ENCODE data around the gene CACNA1G.

Gene CACNA1G

DNA sequence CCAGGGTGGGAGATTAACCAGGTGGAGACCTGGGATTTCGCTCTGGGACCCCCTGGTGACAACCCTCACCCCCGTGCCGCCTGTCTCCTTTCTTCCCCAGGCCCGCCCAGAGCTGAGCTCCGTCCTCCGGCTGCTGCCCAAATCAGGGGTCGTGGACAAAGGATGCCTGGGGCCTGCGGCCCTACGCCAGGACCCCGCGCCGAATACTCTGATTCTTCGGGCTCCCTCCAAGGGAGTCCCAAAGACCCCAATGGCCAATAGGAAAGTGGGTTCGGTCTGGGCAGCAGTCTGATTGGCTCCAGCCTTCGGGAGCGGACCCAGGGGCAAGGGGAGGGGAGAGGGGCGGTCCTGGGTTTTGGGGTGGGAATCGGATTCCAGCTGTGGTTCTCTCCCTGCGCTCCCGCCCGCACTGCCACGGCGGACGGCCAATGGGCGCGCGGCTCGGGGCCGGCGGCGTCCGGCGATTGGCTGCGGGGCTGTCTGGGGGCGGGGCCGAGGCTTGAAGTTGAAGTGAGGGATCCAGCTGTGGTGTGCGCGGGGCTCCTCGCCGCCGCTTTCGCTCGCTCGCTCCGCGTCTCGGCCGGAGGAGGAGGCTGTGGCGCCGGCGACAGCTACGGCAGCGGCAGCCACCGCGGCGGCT lies at the start of gene CACNA1G:
Gene CACNA1G (plus strand): TSS at position 531 of the 640 bp plus-strand sequence. CDS start 745 bp downstream, outside the sequence.
- TF ChIP-seq MYC (IDR thresholded peaks at IDR 0.05; ENCODE audit: low read depth, low read length) (no peak), MAX (IDR thresholded peaks at IDR 0.05; ENCODE audit: low read depth, low read length) (no peak), POLR2A (IDR thresholded peaks at IDR 0.05; ENCODE audit: extremely low read depth, insufficient read length) (no peak)
- TF ChIP-seq, protein P1, sequence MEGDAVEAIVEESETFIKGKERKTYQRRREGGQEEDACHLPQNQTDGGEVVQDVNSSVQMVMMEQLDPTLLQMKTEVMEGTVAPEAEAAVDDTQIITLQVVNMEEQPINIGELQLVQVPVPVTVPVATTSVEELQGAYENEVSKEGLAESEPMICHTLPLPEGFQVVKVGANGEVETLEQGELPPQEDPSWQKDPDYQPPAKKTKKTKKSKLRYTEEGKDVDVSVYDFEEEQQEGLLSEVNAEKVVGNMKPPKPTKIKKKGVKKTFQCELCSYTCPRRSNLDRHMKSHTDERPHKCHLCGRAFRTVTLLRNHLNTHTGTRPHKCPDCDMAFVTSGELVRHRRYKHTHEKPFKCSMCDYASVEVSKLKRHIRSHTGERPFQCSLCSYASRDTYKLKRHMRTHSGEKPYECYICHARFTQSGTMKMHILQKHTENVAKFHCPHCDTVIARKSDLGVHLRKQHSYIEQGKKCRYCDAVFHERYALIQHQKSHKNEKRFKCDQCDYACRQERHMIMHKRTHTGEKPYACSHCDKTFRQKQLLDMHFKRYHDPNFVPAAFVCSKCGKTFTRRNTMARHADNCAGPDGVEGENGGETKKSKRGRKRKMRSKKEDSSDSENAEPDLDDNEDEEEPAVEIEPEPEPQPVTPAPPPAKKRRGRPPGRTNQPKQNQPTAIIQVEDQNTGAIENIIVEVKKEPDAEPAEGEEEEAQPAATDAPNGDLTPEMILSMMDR (IDR thresholded peaks at IDR 0.05; ENCODE audit: low read depth, low read length): no peak
- H3K4me3 ChIP-seq (ENCODE audit: low read depth, low read length): no peak within 1 kb of the TSS
- DNase-seq (ENCODE audit: low read depth): peak; percentile 86

DNA sequence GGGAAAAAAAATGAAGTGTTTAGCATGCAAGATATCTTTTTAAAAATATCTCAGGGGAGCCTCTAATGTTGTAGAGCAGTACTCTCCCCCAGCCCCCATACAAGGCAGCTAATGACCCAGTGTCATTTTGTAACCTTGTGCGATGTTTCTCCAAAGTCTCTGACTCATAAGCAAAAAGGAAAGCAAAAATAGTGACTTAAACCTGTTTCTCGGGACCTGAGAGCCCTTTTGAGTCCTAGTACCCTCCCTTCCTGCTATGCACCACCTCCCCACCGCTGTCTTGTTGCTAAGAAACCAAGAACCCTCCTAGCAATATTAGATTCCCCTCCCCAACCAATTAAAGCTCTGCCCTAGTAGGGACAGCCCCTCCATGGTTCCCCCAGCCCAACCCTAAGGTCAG lies 49.5 kb upstream of the CACNA1G start:
- DNase-seq (ENCODE audit: low read depth): peak; percentile 27
- H3K4me3 ChIP-seq (ENCODE audit: low read depth, low read length): no peak overlapping the region
- TF ChIP-seq MYC (IDR thresholded peaks at IDR 0.05; ENCODE audit: low read depth, low read length): no peak
- no peak for TF ChIP-seq MAX (IDR thresholded peaks at IDR 0.05; ENCODE audit: low read depth, low read length)
- no peak for TF ChIP-seq POLR2A (IDR thresholded peaks at IDR 0.05; ENCODE audit: extremely low read depth, insufficient read length)
- TF ChIP-seq, protein P1 (IDR thresholded peaks at IDR 0.05; ENCODE audit: low read depth, low read length): no peak

GRCh38 chr17:50513495-50513894 lies 47.0 kb upstream of the CACNA1G start:
- DNase-seq (ENCODE audit: low read depth): no peak
- H3K4me3 ChIP-seq (ENCODE audit: low read depth, low read length): no peak overlapping the region
- TF ChIP-seq POLR2A (IDR thresholded peaks at IDR 0.05; ENCODE audit: extremely low read depth, insufficient read length): no peak
- TF ChIP-seq MYC (IDR thresholded peaks at IDR 0.05; ENCODE audit: low read depth, low read length): no peak
- no peak for TF ChIP-seq MAX (IDR thresholded peaks at IDR 0.05; ENCODE audit: low read depth, low read length)
- TF ChIP-seq, protein P1 (IDR thresholded peaks at IDR 0.05; ENCODE audit: low read depth, low read length): no peak

DNA sequence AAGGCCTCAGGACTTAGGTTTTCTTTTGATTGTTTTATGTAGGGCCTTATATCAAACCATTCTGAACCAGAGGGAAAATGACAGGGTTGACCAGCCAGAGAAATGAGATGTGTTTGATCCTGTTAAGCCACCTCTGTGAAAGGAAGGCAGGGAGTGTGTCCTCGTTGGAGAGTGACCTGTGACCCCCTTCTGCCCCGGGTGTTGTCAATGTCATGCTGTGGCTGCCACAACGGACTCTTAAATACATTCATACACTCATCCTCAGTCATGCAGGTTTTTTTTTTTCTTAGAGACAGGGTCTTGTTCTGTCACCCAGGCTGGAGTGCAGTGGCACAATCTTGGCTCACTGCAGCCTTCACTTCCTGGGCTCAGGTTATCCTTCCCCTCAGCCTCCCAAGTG lies 46.1 kb upstream of the CACNA1G start:
- H3K4me3 ChIP-seq (ENCODE audit: low read depth, low read length): no peak overlapping the region
- DNase-seq (ENCODE audit: low read depth): no peak
- no peak for TF ChIP-seq POLR2A (IDR thresholded peaks at IDR 0.05; ENCODE audit: extremely low read depth, insufficient read length)
- no peak for TF ChIP-seq MAX (IDR thresholded peaks at IDR 0.05; ENCODE audit: low read depth, low read length)
- TF ChIP-seq, protein P1 (IDR thresholded peaks at IDR 0.05; ENCODE audit: low read depth, low read length): no peak
- no peak for TF ChIP-seq MYC (IDR thresholded peaks at IDR 0.05; ENCODE audit: low read depth, low read length)

GRCh38 chr17:50514936-50515702 lies 45.4 kb upstream of the CACNA1G start:
- no peak overlapping the region for H3K4me3 ChIP-seq (ENCODE audit: low read depth, low read length)
- TF ChIP-seq MYC (IDR thresholded peaks at IDR 0.05; ENCODE audit: low read depth, low read length): no peak
- TF ChIP-seq, protein P1 (IDR thresholded peaks at IDR 0.05; ENCODE audit: low read depth, low read length): no peak
- no peak for TF ChIP-seq MAX (IDR thresholded peaks at IDR 0.05; ENCODE audit: low read depth, low read length)
- TF ChIP-seq POLR2A (IDR thresholded peaks at IDR 0.05; ENCODE audit: extremely low read depth, insufficient read length): no peak
- DNase-seq (ENCODE audit: low read depth): no peak
